Endothelial cell of hepatic sinusoid (primary cell): ENCODE results near the gene CDK18.

ENCODE experiments used
- in situ Hi-C: cut with HindIII; loops from 2 replicates; pipeline ENCODE4 v1.10.0; 2017; ENCODE audit warnings: low sequenced_read_pairs

CDK18 gene

GRCh38 chr1:205520709-205521108 lies 16.2 kb downstream of the CDK18 start:
- in situ Hi-C loops = loop anchor here (5.0 kb wide), 2 partner anchors 52 to 93 kb away; no protein-coding TSS in a partner anchor

- in situ Hi-C loops = loop anchor here (5.0 kb wide), 2 partner anchors 51 to 94 kb away; no protein-coding TSS in a partner anchor
Measured at GRCh38 chr1:205521686-205522085, 17.2 kb downstream of the CDK18 start.

GRCh38 chr1:205522692-205523091 lies 18.2 kb downstream of the CDK18 start:
- in situ Hi-C loops = loop anchor here (5.0 kb wide), 2 partner anchors 50 to 95 kb away; no protein-coding TSS in a partner anchor

GRCh38 chr1:205523261-205523890 lies 18.9 kb downstream of the CDK18 start:
- in situ Hi-C loops = loop anchor here (5.0 kb wide), 2 partner anchors 49 to 96 kb away; no protein-coding TSS in a partner anchor

- in situ Hi-C loops = loop anchor here (5.0 kb wide), 2 partner anchors 48 to 97 kb away; no protein-coding TSS in a partner anchor
Measured at GRCh38 chr1:205523891-205524793, 19.7 kb downstream of the CDK18 start.

- in situ Hi-C loops = loop anchor here (5.0 kb wide), 2 partner anchors 48 to 97 kb away; no protein-coding TSS in a partner anchor
Measured at GRCh38 chr1:205524794-205525101, 20.3 kb downstream of the CDK18 start.

- in situ Hi-C loops = no loop called here
Measured at GRCh38 chr1:205525495-205526285, 21.2 kb downstream of the CDK18 start.

- in situ Hi-C loops = no loop called here
Measured at GRCh38 chr1:205526431-205526830, 22.0 kb downstream of the CDK18 start.

- in situ Hi-C loops = no loop called here
Measured at GRCh38 chr1:205527931-205528330, 23.5 kb downstream of the CDK18 start.

GRCh38 chr1:205528446-205528886 lies 24.0 kb downstream of the CDK18 start:
- in situ Hi-C loops = no loop called here

GRCh38 chr1:205528887-205529825 lies 24.7 kb downstream of the CDK18 start:
- in situ Hi-C loops = no loop called here

- in situ Hi-C loops = no loop called here
Measured at GRCh38 chr1:205530116-205530515, 25.6 kb downstream of the CDK18 start.

- in situ Hi-C loops = no loop called here
Measured at GRCh38 chr1:205531191-205532025, 26.9 kb downstream of the CDK18 start.

GRCh38 chr1:205532026-205532898 lies 27.8 kb downstream of the CDK18 start:
- in situ Hi-C loops = no loop called here

- in situ Hi-C loops = no loop called here
Measured at GRCh38 chr1:205532996-205533735, 28.7 kb downstream of the CDK18 start.

GRCh38 chr1:205533748-205534443 lies 29.4 kb downstream of the CDK18 start:
- in situ Hi-C loops = no loop called here
